BE2C (cell line): ENCODE measurements around the gene CRABP2.

Experiments used
- DNase-seq: peaks from one replicate; pipeline ENCODE4 v3.0.0-alpha.2; 2020
- H3K27me3 ChIP-seq: fragments of 250-450 bp; sonication (Bioruptor Pico); 2 replicates; pipeline ENCODE4 v1.5.1; 2020; ENCODE audit warnings: mild to moderate bottlenecking
- H3K36me3 ChIP-seq: fragments of 250-450 bp; sonication (Bioruptor Pico); 2 replicates; pipeline ENCODE4 v1.5.1; 2020; ENCODE audit warnings: mild to moderate bottlenecking
- H3K4me1 ChIP-seq: fragments of 250-450 bp; sonication (Bioruptor Pico); 2 replicates; pipeline ENCODE4 v1.5.1; 2020
- H3K4me3 ChIP-seq: 2 replicates; pipeline ENCODE4 v1.5.1; 2011; ENCODE audit warnings: low read depth, low read length
- H3K9me3 ChIP-seq: fragments of 250-450 bp; sonication (Bioruptor Pico); 2 replicates; pipeline ENCODE4 v1.5.1; 2020
- TF ChIP-seq, protein P1 (sequence below): IDR thresholded peaks from 2 replicates; pipeline ENCODE4 v1.5.1; 2012; ENCODE audit warnings: mild to moderate bottlenecking, low read depth, low read length

The CRABP2 gene

DNA sequence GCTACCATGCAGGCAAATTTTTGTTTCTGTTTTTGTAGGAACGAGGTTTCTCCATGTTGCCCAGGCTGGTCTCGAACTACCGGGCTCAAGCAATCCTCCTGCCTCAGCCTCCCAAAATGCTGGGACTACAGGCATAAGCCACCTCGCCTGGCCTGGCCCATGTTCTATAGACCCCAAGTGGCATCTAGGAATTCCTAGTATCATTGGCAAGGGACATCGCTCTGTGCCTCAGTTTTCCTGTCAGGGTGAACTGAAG, 42.7 kb downstream of the CRABP2 start:
- H3K36me3 ChIP-seq, result no peaks in the 10 kb centered on the region
- DNase-seq, result no peak
- TF ChIP-seq, protein P1, sequence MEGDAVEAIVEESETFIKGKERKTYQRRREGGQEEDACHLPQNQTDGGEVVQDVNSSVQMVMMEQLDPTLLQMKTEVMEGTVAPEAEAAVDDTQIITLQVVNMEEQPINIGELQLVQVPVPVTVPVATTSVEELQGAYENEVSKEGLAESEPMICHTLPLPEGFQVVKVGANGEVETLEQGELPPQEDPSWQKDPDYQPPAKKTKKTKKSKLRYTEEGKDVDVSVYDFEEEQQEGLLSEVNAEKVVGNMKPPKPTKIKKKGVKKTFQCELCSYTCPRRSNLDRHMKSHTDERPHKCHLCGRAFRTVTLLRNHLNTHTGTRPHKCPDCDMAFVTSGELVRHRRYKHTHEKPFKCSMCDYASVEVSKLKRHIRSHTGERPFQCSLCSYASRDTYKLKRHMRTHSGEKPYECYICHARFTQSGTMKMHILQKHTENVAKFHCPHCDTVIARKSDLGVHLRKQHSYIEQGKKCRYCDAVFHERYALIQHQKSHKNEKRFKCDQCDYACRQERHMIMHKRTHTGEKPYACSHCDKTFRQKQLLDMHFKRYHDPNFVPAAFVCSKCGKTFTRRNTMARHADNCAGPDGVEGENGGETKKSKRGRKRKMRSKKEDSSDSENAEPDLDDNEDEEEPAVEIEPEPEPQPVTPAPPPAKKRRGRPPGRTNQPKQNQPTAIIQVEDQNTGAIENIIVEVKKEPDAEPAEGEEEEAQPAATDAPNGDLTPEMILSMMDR, result no peak
- no peaks in the 10 kb centered on the region for H3K9me3 ChIP-seq
- no peak overlapping the region for H3K4me3 ChIP-seq
- H3K27me3 ChIP-seq, result no peaks in the 10 kb centered on the region
- H3K4me1 ChIP-seq, result peaks cover 27% of the 10 kb centered on the region

DNA sequence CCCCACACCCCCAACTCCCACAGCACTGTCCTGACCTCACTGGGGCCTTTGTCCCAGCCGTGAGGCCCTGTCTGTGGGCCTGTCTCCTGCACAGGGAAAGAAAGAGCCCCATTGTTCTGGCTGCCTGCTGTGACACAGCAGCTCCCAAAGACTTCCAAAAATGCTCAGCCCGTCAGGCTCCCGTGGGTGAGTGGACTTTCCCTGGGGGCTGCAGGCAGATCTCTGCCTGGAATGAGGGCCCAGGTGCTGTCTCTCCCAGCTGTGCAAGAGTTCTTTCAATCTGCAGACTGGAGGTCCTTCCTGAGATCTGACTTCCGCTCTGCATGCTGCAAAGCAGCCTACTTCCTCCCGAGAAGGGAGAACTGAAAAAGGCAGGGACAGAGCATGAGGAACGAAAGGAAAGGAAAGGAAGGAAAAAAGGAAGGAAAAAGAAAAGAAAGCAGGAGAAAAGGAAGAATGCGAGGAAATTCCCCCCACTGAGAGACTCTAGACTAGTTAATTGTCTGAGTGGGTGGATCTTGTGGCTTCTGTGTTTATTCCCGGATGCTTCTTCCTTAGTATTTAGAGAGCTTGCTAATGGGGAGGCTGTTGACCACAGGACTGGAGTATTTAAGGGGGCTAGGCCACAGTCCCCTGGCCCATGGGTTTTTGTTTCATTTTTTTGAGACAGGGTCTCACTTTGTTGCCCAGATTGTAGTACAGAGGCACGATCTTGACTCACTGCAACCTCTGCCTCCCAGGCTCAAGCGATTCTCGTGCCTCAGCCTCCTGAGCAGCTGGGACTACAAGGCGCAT, 43.2 kb downstream of the CRABP2 start:
- Histone ChIP-seq H3K9me3 (no peaks in the 10 kb centered on the region), H3K36me3 (no peaks in the 10 kb centered on the region), H3K27me3 (no peaks in the 10 kb centered on the region), H3K4me1 (peaks cover 25% of the 10 kb centered on the region), H3K4me3 (no peak overlapping the region)
- DNase-seq, result no peak
- TF ChIP-seq, protein P1, result no peak

DNA sequence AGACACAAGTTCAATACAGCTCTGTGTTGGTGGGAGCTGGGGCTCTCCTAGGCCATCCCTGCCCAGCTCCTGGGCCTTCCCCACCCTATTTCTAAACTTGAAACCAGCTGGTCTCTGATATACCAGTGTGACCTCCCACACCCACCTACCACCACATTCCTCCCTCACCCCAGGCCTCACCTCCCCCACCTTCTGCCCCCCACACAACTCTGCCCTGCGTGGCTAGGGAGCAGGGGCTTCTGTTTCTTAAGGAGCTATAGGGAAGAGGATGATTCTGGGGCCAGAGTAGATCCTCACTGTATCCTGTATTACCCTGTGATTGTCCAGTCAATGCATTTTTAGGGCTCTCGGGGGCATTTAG, 44.7 kb downstream of the CRABP2 start:
- H3K27me3 ChIP-seq, result no peaks in the 10 kb centered on the region
- no peak for DNase-seq
- no peaks in the 10 kb centered on the region for H3K9me3 ChIP-seq
- TF ChIP-seq, protein P1, result no peak
- peaks cover 28% of the 10 kb centered on the region for H3K4me1 ChIP-seq
- peak overlapping the region; percentile 67 for H3K4me3 ChIP-seq
- no peaks in the 10 kb centered on the region for H3K36me3 ChIP-seq

DNA sequence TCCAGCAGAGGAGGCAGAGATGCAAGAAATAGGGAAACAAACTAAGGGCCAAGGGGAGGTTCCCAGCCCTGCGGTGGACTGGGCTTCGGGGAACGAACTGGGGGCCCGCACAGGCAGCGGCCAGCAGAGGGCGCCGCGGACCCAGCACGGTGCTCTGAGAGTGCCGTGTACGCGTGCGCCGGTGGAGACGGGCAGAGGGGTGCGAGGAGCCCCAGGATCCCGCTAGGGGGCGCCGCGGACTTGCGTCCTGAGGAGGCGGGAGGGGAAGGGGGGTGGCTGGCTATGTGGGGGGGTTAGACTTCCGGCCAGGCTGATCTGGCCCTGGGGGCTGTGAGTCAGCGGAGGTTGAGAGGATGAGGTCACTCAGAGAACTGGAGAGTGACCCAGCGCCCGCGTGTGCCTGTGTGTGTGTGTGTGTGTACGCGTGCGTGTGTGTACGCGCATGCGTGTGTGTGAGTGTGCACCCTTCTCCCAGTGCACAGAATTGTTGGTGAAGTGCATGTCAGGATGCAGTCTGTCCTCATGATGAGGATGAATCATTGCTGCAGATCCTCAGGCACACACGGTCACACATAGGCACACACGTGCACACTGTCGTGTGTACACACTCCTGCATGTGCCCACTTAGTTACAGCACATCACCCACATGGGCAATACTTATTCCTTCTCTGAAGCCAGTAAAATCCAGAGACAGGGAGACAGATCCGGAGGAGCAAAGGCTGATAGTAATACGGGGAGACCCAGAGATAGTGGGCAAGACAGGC, 45.2 kb downstream of the CRABP2 start:
- Histone ChIP-seq H3K36me3 (no peaks in the 10 kb centered on the region), H3K4me3 (peak overlapping the region; percentile 67), H3K4me1 (peaks cover 29% of the 10 kb centered on the region), H3K27me3 (no peaks in the 10 kb centered on the region), H3K9me3 (no peaks in the 10 kb centered on the region)
- peak; percentile 98 for DNase-seq
- TF ChIP-seq, protein P1, result peak; percentile 92

DNA sequence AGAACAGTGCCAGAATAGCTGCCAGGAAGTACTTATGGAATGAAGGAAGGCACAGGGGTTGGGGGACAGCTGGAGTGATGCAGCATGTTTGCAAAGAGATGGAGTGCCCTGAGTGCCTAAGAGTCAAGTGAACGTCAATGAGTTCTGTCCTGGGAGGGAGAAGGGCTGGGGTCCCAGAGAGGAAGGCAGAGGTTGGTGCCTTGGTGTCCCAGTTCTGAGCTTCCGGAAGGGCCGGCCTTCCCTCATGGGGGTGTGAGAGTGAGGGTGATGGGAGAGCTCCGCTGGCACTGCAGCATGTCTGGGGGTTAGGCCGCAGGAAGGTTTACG, 45.8 kb downstream of the CRABP2 start:
- no peak for DNase-seq
- H3K4me3 ChIP-seq, result peak overlapping the region; percentile 29; the same call in 1 of the 2 replicates
- H3K27me3 ChIP-seq, result no peaks in the 10 kb centered on the region
- no peaks in the 10 kb centered on the region for H3K36me3 ChIP-seq
- TF ChIP-seq, protein P1, result no peak
- peaks cover 29% of the 10 kb centered on the region for H3K4me1 ChIP-seq
- no peaks in the 10 kb centered on the region for H3K9me3 ChIP-seq

DNA sequence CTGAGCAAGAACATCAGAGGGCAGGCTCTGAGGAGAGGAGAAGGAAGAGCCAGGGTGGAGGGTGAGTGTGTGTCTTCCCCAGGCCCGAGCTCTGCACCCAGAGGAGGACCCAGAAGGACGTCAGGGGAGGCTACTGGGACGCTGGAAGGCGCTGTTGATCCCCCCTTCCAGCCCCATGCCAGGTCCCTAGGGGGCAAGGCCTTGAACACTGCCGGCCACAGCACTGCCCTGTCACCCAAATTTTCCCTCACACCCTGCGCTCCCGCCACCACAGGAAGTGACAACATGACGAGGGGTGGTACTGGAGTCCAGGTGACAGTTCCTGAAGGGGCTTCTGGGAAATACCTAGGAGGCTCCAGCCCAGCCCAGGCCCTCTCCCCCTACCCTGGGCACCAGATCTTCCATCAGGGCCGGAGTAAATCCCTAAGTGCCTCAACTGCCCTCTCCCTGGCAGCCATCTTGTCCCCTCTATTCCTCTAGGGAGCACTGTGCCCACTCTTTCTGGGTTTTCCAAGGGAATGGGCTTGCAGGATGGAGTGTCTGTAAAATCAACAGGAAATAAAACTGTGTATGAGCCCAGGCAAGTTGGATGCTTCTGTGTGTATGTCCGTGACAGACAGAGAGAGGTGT, 46.3 kb downstream of the CRABP2 start:
- no peak for DNase-seq
- Histone ChIP-seq H3K27me3 (no peaks in the 10 kb centered on the region), H3K9me3 (no peaks in the 10 kb centered on the region), H3K36me3 (no peaks in the 10 kb centered on the region), H3K4me1 (peaks cover 23% of the 10 kb centered on the region), H3K4me3 (no peak overlapping the region)
- TF ChIP-seq, protein P1, result no peak
